ENCODE results near the gene EIF2B2. TPM values are rescaled to one million over a fixed set of nuclear protein-coding genes. Genes with fewer than 3 reads are reported as not detected.
A peak's percentile ranks its signal among the peaks of the same experiment; 100 is the strongest.

The EIF2B2 gene

GRCh38 chr14:75054421-75054820 lies 51.7 kb downstream of the EIF2B2 start:
- H3K27ac ChIP-seq (ENCODE audit: low read length, poor library complexity, severe bottlenecking): no peak overlapping the region
- WGBS: no CpG with 5 or more reads among the region's 1 CpG
- no peak overlapping the region for H2AK5ac ChIP-seq (ENCODE audit: low read length, severe bottlenecking)
- peak overlapping the region; percentile 75 for H3K9ac ChIP-seq (ENCODE audit: low read length)
- no peak overlapping the region for H2BK5ac ChIP-seq (ENCODE audit: low read depth, low read length, poor library complexity, severe bottlenecking)
- peak overlapping the region in 1 of 2 experiments; percentile 14 for H3K4me3 ChIP-seq (ENCODE audit: insufficient read depth in 1 of 2, low read depth in 1 of 2, low read length in 2 of 2)
- H3K4me1 ChIP-seq (ENCODE audit: control insufficient read depth, insufficient read depth, low read depth, low read length): peaks cover 4% of the 10 kb centered on the region
- no peak overlapping the region for H2BK120ac ChIP-seq (ENCODE audit: low read depth, low read length)
- H3K18ac ChIP-seq (ENCODE audit: low read depth in 1 of 2, low read length in 2 of 2): no peak overlapping the region
- H2BK12ac ChIP-seq (ENCODE audit: low read length in 2 of 2): no peak overlapping the region
- no peak overlapping the region for H3K4me2 ChIP-seq (ENCODE audit: low read length, poor library complexity, severe bottlenecking)
- no peak overlapping the region for H2AFZ ChIP-seq (ENCODE audit: low read depth, low read length)
- H3K9me3 ChIP-seq (ENCODE audit: control insufficient read depth, low read length): no peaks in the 10 kb centered on the region
- H3K4ac ChIP-seq (ENCODE audit: low read depth in 1 of 2, low read length in 2 of 2): no peak overlapping the region
- H3K27me3 ChIP-seq (ENCODE audit: control insufficient read depth in 1 of 2, insufficient read depth in 1 of 2, low read length in 2 of 2): no peaks in the 10 kb centered on the region
- peaks cover 11% of the 10 kb centered on the region for H3K79me1 ChIP-seq (replicated peaks; ENCODE audit: low read length, poor library complexity, severe bottlenecking)
- no peaks in the 10 kb centered on the region for H3K36me3 ChIP-seq (ENCODE audit: control insufficient read depth in 1 of 2, insufficient read depth in 2 of 2, low read depth in 1 of 2, low read length in 2 of 2)
- no peak overlapping the region for H4K91ac ChIP-seq (ENCODE audit: low read length)
- no peak for DNase-seq
- no peak overlapping the region for H3K23ac ChIP-seq (ENCODE audit: low read length in 2 of 2)
- H4K8ac ChIP-seq (ENCODE audit: low read length): no peak overlapping the region
- no peak overlapping the region for H2BK15ac ChIP-seq (ENCODE audit: low read depth, poor library complexity, severe bottlenecking)
- H3K14ac ChIP-seq (ENCODE audit: low read length in 2 of 2): no peak overlapping the region

GRCh38 chr14:75059642-75060041 lies 56.9 kb downstream of the EIF2B2 start:
- Histone ChIP-seq H3K4me1 (ENCODE audit: control insufficient read depth, insufficient read depth, low read depth, low read length) (no peaks in the 10 kb centered on the region), H3K9ac (ENCODE audit: low read length) (no peak overlapping the region), H3K18ac (ENCODE audit: low read depth in 1 of 2, low read length in 2 of 2) (no peak overlapping the region), H3K23ac (ENCODE audit: low read length in 2 of 2) (no peak overlapping the region), H2BK15ac (ENCODE audit: low read depth, poor library complexity, severe bottlenecking) (no peak overlapping the region), H2BK5ac (ENCODE audit: low read depth, low read length, poor library complexity, severe bottlenecking) (no peak overlapping the region), H4K8ac (ENCODE audit: low read length) (no peak overlapping the region), H3K4me3 (ENCODE audit: insufficient read depth in 1 of 2, low read depth in 1 of 2, low read length in 2 of 2) (no peak overlapping the region), H2AFZ (ENCODE audit: low read depth, low read length) (no peak overlapping the region), H2BK12ac (ENCODE audit: low read length in 2 of 2) (no peak overlapping the region), H3K27me3 (ENCODE audit: control insufficient read depth in 1 of 2, insufficient read depth in 1 of 2, low read length in 2 of 2) (no peaks in the 10 kb centered on the region), H3K27ac (ENCODE audit: low read length, poor library complexity, severe bottlenecking) (no peak overlapping the region), H3K4ac (ENCODE audit: low read depth in 1 of 2, low read length in 2 of 2) (no peak overlapping the region), H3K36me3 (ENCODE audit: control insufficient read depth in 1 of 2, insufficient read depth in 2 of 2, low read depth in 1 of 2, low read length in 2 of 2) (peaks cover 0 to 7% of the 10 kb centered on the region in 2 experiments), H3K14ac (ENCODE audit: low read length in 2 of 2) (no peak overlapping the region), H2AK5ac (ENCODE audit: low read length, severe bottlenecking) (no peak overlapping the region), H3K4me2 (ENCODE audit: low read length, poor library complexity, severe bottlenecking) (no peak overlapping the region), H4K91ac (ENCODE audit: low read length) (no peak overlapping the region), H3K9me3 (ENCODE audit: control insufficient read depth, low read length) (no peaks in the 10 kb centered on the region), H3K79me1 (replicated peaks; ENCODE audit: low read length, poor library complexity, severe bottlenecking) (peaks cover 15% of the 10 kb centered on the region), H2BK120ac (ENCODE audit: low read depth, low read length) (no peak overlapping the region)
- peak; percentile 37 for DNase-seq
- 60% methylated on average over 1 of the region's 2 CpGs for WGBS

GRCh38 chr14:75060420-75060819 lies 57.7 kb downstream of the EIF2B2 start:
- Histone ChIP-seq H3K27me3 (ENCODE audit: control insufficient read depth in 1 of 2, insufficient read depth in 1 of 2, low read length in 2 of 2) (no peaks in the 10 kb centered on the region), H2AFZ (ENCODE audit: low read depth, low read length) (no peak overlapping the region), H3K14ac (ENCODE audit: low read length in 2 of 2) (no peak overlapping the region), H2AK5ac (ENCODE audit: low read length, severe bottlenecking) (no peak overlapping the region), H3K23ac (ENCODE audit: low read length in 2 of 2) (no peak overlapping the region), H4K8ac (ENCODE audit: low read length) (no peak overlapping the region), H2BK15ac (ENCODE audit: low read depth, poor library complexity, severe bottlenecking) (no peak overlapping the region), H3K18ac (ENCODE audit: low read depth in 1 of 2, low read length in 2 of 2) (no peak overlapping the region), H3K4me1 (ENCODE audit: control insufficient read depth, insufficient read depth, low read depth, low read length) (no peaks in the 10 kb centered on the region), H3K4me2 (ENCODE audit: low read length, poor library complexity, severe bottlenecking) (no peak overlapping the region), H3K79me1 (replicated peaks; ENCODE audit: low read length, poor library complexity, severe bottlenecking) (peaks cover 15% of the 10 kb centered on the region), H4K91ac (ENCODE audit: low read length) (no peak overlapping the region), H3K27ac (ENCODE audit: low read length, poor library complexity, severe bottlenecking) (no peak overlapping the region), H3K4ac (ENCODE audit: low read depth in 1 of 2, low read length in 2 of 2) (no peak overlapping the region), H2BK5ac (ENCODE audit: low read depth, low read length, poor library complexity, severe bottlenecking) (no peak overlapping the region), H3K36me3 (ENCODE audit: control insufficient read depth in 1 of 2, insufficient read depth in 2 of 2, low read depth in 1 of 2, low read length in 2 of 2) (peaks cover 0 to 7% of the 10 kb centered on the region in 2 experiments), H2BK120ac (ENCODE audit: low read depth, low read length) (no peak overlapping the region), H3K9me3 (ENCODE audit: control insufficient read depth, low read length) (no peaks in the 10 kb centered on the region), H2BK12ac (ENCODE audit: low read length in 2 of 2) (no peak overlapping the region), H3K9ac (ENCODE audit: low read length) (no peak overlapping the region), H3K4me3 (ENCODE audit: insufficient read depth in 1 of 2, low read depth in 1 of 2, low read length in 2 of 2) (no peak overlapping the region)
- WGBS: 78% methylated on average over 2 of the region's 2 CpGs
- DNase-seq: no peak

Small RNAs within 50 kb of the gene (small RNA-seq; reads per million reads assigned to genes)
- gene RNU6-689P (ENCODE audit: low read depth): not detected
